ENCODE results near the gene ZNF799.

ZNF799 gene

GRCh38 chr19:12353375-12353774, 47.7 kb downstream of the ZNF799 start:
- H3K36me3 ChIP-seq (ENCODE audit: control insufficient read depth in 2 of 2, insufficient read depth in 2 of 2, low read length in 2 of 2): peaks cover 15 to 30% of the 10 kb centered on the region in 2 donors
- H3K9me3 ChIP-seq (ENCODE audit: control insufficient read depth in 2 of 2, low read length in 2 of 2): peaks cover 11 to 13% of the 10 kb centered on the region in 2 donors
- no peak overlapping the region for H3K9ac ChIP-seq (ENCODE audit: low read length in 2 of 2)
- H3K4me1 ChIP-seq (ENCODE audit: control insufficient read depth, insufficient read depth, low read length): no peaks in the 10 kb centered on the region
- H3K27ac ChIP-seq (ENCODE audit: low read length): no peak overlapping the region
- H3K4me3 ChIP-seq (ENCODE audit: low read length in 2 of 2): no peak overlapping the region
- H3K27me3 ChIP-seq (ENCODE audit: control insufficient read depth in 1 of 2, insufficient read depth in 2 of 2, low read length in 2 of 2): no peaks in the 10 kb centered on the region

- H3K9ac ChIP-seq (ENCODE audit: low read length in 2 of 2): no peak overlapping the region
- peaks cover 13 to 15% of the 10 kb centered on the region in 2 donors for H3K9me3 ChIP-seq (ENCODE audit: control insufficient read depth in 2 of 2, low read length in 2 of 2)
- H3K36me3 ChIP-seq (ENCODE audit: control insufficient read depth in 2 of 2, insufficient read depth in 2 of 2, low read length in 2 of 2): peaks cover 15 to 30% of the 10 kb centered on the region in 2 donors
- no peak overlapping the region for H3K4me3 ChIP-seq (ENCODE audit: low read length in 2 of 2)
- no peaks in the 10 kb centered on the region for H3K27me3 ChIP-seq (ENCODE audit: control insufficient read depth in 1 of 2, insufficient read depth in 2 of 2, low read length in 2 of 2)
- H3K4me1 ChIP-seq (ENCODE audit: control insufficient read depth, insufficient read depth, low read length): no peaks in the 10 kb centered on the region
- no peak overlapping the region for H3K27ac ChIP-seq (ENCODE audit: low read length)
Measured at GRCh38 chr19:12350890-12351197, 50.2 kb downstream of the ZNF799 start.

GRCh38 chr19:12350185-12350889, 50.7 kb downstream of the ZNF799 start:
- peaks cover 13 to 15% of the 10 kb centered on the region in 2 donors for H3K9me3 ChIP-seq (ENCODE audit: control insufficient read depth in 2 of 2, low read length in 2 of 2)

GRCh38 chr19:12346896-12347295, 54.2 kb downstream of the ZNF799 start:
- Histone ChIP-seq H3K27ac (ENCODE audit: low read length) (no peak overlapping the region), H3K9ac (ENCODE audit: low read length in 2 of 2) (no peak overlapping the region), H3K9me3 (ENCODE audit: control insufficient read depth in 2 of 2, low read length in 2 of 2) (peaks cover 12 to 15% of the 10 kb centered on the region in 2 donors), H3K4me3 (ENCODE audit: low read length in 2 of 2) (no peak overlapping the region), H3K27me3 (ENCODE audit: control insufficient read depth in 1 of 2, insufficient read depth in 2 of 2, low read length in 2 of 2) (no peaks in the 10 kb centered on the region), H3K4me1 (ENCODE audit: control insufficient read depth, insufficient read depth, low read length) (no peaks in the 10 kb centered on the region), H3K36me3 (ENCODE audit: control insufficient read depth in 2 of 2, insufficient read depth in 2 of 2, low read length in 2 of 2) (peaks cover 15 to 25% of the 10 kb centered on the region in 2 donors)

More at GRCh38 chr19:12350185-12350889, 50.7 kb downstream of the ZNF799 start:
- Histone ChIP-seq H3K4me1 (ENCODE audit: control insufficient read depth, insufficient read depth, low read length) (no peaks in the 10 kb centered on the region), H3K4me3 (ENCODE audit: low read length in 2 of 2) (no peak overlapping the region), H3K36me3 (ENCODE audit: control insufficient read depth in 2 of 2, insufficient read depth in 2 of 2, low read length in 2 of 2) (peaks cover 15 to 30% of the 10 kb centered on the region in 2 donors), H3K27me3 (ENCODE audit: control insufficient read depth in 1 of 2, insufficient read depth in 2 of 2, low read length in 2 of 2) (no peaks in the 10 kb centered on the region), H3K27ac (ENCODE audit: low read length) (no peak overlapping the region), H3K9ac (ENCODE audit: low read length in 2 of 2) (no peak overlapping the region)

GRCh38 chr19:12345197-12345596, 55.9 kb downstream of the ZNF799 start:
- no peak overlapping the region for H3K9ac ChIP-seq (ENCODE audit: low read length in 2 of 2)
- peaks cover 4 to 10% of the 10 kb centered on the region in 2 donors for H3K36me3 ChIP-seq (ENCODE audit: control insufficient read depth in 2 of 2, insufficient read depth in 2 of 2, low read length in 2 of 2)
- H3K4me3 ChIP-seq (ENCODE audit: low read length in 2 of 2): no peak overlapping the region
- no peaks in the 10 kb centered on the region for H3K27me3 ChIP-seq (ENCODE audit: control insufficient read depth in 1 of 2, insufficient read depth in 2 of 2, low read length in 2 of 2)
- peaks cover 6 to 7% of the 10 kb centered on the region in 2 donors for H3K9me3 ChIP-seq (ENCODE audit: control insufficient read depth in 2 of 2, low read length in 2 of 2)
- H3K27ac ChIP-seq (ENCODE audit: low read length): no peak overlapping the region
- no peaks in the 10 kb centered on the region for H3K4me1 ChIP-seq (ENCODE audit: control insufficient read depth, insufficient read depth, low read length)

Data from stomach smooth muscle (tissue), 2 donors.